HG03378 (cell line): ENCODE measurements around the gene TRMT44.
"Not testable (repeated sequence)": the region's sequence is repeated elsewhere in the genome, so short reads cannot be mapped to it uniquely, and the experiment has no call there.

Source experiments
- ATAC-seq: cut with Tn5 transposase; IDR thresholded peaks from one replicate; pipeline ENCODE4 v1.9.1; 2021; ENCODE audit warnings: mild to moderate bottlenecking, moderate library complexity; ENCODE audit not compliant: unreplicated experiment

Gene TRMT44

GRCh38 chr4:8510191-8510590 lies 69.6 kb downstream of the TRMT44 start:
- no peak for ATAC-seq

- ATAC-seq = no peak
Observed at GRCh38 chr4:8510611-8511285, 70.2 kb downstream of the TRMT44 start.

DNA sequence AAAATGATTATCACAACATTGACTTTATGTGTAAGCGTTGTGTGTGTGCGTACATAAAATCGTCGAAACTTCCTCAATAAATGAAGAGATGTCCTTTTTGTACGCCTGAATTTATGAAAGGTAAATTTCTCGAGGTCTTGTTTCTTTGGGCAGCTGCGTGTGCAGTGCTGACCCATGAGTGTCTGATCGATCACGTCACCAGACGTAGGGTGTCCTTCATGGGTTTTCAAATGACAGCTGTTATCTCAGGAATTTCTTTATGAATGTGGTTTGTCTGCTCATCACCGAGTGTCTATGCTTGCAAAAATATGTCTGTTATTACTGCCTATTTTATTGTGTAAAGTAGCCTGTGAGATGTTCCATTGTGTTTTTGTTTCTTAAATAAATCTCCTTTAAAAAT lies 71.9 kb downstream of the TRMT44 start:
- ATAC-seq = no peak

- ATAC-seq = not testable (repeated sequence)
Observed at GRCh38 chr4:8513080-8513479, 72.5 kb downstream of the TRMT44 start.

DNA sequence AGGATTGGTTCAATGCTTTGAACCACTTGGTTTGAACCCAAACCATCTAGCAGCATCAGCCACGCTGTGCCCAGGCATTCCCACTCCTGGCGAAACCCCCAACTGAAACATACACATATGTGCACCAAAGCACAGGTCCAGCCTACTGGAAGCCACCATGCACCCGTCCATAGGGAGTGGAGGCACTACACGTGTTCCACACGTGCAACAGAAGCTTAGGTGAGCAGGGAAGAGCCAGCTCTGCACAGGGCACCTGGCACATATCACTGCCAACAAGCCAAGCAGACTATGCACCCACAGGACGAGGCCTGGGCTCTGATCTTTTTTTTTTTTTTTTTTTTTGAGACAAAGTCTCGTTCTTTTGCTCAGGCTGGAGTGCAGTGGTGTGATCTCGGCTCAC lies 73.4 kb downstream of the TRMT44 start:
- no peak for ATAC-seq

DNA sequence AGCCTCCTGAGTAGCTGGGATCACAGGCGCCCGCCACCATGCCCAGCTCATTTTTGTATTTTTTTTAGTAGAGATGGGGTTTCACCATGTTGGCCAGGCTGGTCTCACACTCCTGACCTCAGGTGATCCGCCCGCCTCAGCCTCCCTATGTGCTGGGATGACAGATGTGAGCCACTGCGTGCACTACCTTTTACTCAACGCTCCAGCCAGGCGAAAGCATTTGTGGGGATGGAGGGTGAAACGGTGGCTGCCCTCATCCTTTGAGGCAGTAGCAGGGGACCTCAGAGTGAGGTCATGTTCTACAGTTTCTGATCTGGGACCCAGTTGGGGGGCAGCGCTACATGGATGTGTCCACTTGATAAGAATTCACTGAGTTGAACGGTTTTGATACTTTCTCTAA lies 73.8 kb downstream of the TRMT44 start:
- ATAC-seq = no peak

- no peak for ATAC-seq
Observed at GRCh38 chr4:8515316-8516060, 74.9 kb downstream of the TRMT44 start.

DNA sequence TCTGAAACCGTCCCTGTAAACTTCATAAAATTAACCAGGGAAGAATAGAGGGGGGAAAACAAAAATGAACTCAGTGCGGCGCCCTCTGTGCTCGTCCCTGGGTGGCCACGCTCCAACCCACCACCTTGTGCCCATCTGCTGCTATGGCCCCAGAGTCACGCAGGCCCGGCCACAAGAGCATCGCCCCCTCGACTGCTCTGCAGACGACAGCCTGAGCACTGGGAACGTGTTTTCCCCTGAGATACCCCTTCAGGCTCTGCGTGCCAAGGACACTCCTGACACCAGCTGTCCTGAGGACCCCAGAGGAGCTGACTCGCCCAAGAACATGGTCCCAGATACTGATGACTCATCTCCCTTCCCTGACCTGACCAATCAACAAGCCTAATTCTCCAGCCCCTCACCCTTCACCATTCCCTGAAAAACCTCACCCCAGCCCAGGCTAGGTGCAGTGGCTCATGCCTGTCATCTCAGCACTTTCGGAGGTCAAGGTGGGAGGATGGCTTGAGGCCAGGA lies 75.5 kb downstream of the TRMT44 start:
- ATAC-seq = no peak

DNA sequence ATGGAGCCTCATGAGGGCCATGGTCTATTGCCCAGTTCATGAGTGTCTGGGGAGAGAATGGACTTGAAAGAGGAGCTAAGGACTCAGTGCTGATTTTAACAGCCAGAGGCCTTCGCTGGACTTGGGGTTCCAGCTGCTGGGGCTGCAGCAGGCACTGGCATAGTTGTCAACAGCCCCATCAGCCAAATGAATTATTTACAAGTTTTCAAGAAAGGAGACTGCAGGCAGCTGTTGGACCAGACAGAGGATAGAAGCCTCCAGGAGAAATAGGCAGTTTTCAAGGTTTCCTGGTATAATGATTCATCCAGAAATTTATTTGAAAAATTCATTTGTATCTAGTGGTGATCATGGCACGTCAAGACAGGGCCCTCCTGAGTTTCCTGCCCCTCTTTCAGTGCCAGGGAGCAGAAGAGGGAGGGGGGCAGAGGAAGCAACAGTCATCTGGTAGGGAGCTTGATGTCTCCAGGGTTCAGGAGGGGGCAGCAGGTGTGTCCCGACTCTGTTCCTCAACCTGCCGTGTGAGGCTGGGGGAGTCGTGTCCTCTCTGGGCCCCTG lies 76.5 kb downstream of the TRMT44 start:
- ATAC-seq = no peak

- ATAC-seq = no peak
Observed at GRCh38 chr4:8517946-8518345, 77.4 kb downstream of the TRMT44 start.

GRCh38 chr4:8522160-8523120 lies 81.9 kb downstream of the TRMT44 start:
- no peak for ATAC-seq

- no peak for ATAC-seq
Observed at GRCh38 chr4:8523175-8523574, 82.6 kb downstream of the TRMT44 start.

DNA sequence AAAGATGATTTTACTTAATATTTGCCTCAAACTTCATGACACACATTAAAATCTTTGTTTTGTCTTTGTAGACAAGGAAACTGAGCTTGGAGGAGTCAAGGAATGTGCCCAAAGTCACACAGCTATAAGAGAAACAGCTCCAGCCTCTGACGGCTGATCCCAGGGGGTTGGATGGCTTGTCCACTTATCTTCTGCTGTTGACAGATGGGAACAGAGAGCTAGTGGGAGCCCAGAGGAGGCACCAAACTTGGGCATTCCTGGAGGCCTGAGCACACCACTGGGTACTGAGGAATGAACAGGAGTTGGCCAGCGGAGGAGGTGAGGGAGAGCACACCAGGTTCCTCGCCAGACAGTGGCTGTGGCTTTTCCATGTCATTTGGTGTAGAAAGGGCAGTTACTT lies 83.2 kb downstream of the TRMT44 start:
- ATAC-seq = no peak

DNA sequence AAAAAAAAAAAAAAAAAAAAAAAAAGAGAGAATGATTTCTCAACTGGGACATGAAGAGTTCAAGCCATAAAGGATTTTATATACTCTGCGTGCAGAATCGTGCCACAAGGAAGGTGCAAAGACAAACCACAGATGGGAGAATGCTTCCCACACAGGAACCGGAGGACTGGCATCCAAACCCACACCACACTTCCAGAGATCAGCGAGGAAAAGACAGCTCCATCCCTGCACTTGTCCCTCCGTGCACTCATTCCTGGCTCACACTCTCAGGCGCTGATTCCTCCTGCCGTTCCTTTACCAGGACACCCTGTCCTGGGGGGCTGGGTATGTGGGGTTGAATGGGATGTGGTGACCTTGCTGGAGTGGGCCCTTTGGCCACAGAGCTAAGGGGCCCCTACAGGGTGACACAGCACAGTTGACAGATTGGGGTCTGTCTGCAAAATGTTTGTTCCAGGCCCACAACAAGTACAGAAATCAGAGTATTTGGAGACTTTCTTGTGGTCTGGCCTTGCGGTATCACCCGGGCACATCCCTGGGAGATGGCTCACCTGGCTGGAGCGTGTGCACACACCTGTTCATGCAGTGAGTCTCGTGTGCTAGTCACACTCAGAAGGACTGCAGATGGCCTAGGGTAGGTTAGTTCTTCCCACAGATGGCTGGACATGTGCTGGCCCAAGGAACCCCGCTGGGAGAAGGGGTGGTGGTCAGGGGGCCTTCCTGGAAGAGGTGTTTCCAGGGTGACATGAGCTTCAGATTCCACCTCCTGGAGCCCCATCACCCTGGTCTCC lies 84.2 kb downstream of the TRMT44 start:
- no peak for ATAC-seq

DNA sequence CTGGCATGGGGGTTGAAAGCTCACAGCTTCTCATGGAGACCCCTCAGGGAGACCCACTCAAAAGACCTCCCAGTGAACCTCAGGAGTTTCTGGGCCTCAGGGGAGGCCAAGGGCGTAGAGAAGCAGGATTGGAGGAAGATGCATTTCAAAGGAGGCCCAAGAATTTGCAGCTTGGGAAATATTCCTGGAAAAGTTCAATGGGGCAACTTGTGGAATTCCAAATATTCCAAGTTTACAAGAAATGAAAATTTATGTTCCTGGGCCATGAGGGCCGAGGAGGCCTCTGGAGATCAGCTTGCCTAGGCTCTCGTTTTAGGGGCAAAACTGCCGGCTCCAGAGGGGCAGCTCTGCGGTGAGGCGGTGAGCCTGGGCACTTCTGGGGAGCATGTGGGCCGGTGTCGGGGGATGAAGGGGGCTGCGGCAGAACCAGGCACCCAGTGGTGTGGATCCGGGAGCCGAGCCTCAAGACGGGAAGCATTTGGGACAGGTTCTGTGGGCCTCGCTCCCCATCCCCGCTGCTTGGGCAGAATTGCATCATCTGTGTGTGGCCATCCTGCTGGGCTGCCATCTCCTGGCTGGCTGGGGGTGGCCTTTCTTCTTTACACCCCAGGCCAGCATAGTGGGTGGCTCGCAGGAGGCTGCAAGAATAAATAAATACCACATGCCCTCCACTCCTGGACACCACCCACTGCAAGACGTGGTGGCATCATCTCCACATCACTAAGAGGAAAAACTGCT lies 85.0 kb downstream of the TRMT44 start:
- ATAC-seq = no peak
